Kasumi-1 (cell line): ENCODE measurements around the gene CCDC194.
A peak's percentile ranks its signal among the peaks of the same experiment; 100 is the strongest.

Experiments
- DNase-seq, 2 experiments: peaks; one replicate each; lab custom pipeline; 2025; lab: John Stamatoyannopoulos, UW

The CCDC194 gene, protein sequence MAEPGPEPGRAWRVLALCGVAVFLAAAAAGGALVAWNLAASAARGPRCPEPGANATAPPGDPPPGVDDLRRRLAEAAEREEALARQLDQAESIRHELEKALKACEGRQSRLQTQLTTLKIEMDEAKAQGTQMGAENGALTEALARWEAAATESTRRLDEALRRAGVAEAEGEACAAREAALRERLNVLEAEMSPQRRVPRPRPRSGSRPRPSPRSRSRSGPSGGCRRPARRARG

DNA sequence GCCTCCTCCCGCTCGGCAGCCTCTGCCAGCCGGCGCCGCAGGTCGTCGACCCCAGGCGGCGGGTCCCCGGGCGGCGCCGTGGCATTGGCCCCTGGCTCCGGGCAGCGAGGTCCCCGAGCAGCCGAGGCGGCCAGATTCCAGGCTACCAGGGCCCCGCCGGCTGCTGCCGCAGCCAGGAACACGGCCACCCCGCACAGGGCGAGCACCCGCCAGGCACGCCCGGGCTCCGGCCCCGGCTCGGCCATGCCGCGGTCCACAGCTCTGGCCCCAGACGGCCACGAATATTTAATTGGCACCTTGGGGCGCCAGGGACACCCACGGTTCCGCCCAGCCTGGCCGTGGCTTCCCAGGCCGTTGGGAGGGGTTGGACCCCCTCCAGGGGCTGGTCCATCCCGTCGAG is at the start of gene CCDC194:
Gene CCDC194, minus strand, starts transcription at position 283 of the 400 bp plus-strand sequence. Its CDS starts 38 bp downstream, at position 245.
- DNase-seq, result no peak

DNA sequence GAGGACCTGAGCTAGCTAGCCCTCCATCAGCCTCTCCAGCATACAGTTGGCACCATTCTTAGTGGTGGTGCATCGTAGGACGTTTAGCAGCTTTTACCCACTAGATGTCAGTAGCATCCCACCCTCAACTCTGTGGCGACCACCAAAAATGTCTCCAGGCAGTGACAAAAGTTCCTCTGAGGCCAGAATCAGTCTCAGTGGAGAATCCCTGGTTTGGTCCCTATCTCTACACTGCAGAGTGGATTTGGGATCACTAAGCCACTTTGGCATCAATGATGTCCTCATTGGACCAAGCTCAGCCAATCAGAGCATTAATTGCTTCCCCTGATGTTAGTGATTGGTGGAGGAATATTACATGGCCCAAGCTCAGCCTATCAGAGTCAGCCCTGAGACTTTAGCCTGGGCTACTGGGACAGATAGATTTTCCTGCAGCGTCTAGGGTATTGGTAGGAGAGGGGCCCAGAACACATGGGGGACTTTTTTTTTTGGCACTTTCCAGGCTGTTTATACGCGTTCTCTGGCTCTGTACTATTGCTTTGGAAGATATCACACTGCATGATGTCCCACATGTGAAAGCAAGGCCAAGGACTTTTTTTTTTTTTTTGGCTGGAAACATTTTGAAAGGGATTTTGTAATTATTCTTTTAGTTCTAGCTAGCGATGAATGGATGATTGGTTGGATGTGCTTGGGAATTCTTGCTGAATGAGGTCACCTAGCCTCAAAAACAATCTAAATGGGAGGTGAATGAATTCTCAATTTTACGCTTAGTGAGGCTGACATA is 47.4 kb upstream of the CCDC194 start:
- DNase-seq, result peak; percentile 73 to 79

DNA sequence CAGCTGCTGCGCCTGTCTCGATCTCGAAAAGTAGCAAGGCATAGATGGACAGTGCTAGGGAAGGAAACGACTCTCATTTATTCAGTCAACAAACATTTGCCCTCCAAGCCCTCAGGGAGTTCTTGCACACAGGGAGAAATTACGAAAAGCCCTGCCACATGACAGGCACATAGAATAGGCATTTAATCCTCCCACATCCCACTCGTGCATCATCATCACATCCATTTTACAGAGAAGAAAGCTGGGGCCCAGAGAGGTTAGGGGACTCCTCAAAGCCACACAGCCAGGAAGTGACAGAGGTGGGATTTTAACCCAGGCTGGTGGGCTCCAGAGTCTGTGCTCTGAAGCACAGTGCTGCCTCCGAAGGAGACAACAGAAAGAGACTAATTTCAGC is 42.9 kb upstream of the CCDC194 start:
- no peak for DNase-seq

DNA sequence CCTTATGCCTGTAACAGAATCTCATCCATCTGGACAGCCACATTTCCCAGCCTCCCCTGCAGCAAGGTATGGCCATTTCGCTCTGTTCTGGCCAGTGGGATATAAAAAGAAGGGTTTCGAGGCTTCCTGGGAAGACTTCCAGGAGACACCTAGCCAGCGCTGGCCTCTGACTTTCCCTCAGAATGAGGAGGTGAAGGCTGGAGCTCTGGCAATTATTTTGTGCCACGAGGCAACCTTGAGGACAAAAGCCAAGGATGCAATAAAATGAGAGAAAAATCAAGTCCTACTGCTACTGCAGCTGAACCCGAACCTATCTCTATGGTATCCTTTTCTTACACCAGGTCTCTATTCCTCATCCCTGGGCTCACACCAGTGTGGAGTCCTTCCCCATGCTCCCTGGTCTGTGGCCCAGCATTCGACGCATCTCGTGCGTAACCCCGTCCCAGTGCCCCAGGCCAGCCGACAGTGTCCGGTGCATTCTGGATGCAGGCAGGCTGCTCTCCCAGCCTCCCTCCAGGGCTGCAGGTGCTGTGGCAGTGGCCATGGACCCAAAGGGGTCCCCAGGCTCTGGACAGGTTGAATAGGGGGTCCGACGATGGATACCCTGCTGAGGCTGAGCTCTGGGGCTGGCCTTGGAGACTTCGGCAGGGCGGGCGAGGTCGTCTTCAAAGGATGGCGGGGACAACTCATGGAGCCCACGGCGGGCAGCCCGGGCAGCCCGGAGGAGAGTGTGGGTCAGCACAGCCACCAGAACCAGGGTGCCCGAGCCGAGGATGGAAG is 42.3 kb upstream of the CCDC194 start:
- DNase-seq, result no peak

DNA sequence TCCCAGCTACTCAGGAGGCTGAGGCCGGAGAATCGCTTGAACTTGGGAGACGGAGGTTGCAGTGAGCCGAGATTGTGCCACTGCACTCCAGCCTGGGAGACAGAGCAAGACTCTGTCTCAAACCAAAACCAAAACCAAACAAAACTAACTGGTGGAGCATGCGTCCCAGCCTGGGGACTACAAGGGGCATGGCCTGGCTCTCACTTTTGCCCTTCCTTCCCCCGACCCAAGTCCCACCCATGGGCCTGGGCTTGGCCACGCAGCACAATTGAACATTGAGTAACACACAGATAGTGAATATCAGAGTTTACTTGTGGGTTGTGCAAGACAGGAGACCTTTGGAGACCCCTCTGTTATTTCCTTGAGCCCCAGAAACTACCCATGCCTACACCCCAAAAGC is 41.2 kb upstream of the CCDC194 start:
- DNase-seq, result no peak

DNA sequence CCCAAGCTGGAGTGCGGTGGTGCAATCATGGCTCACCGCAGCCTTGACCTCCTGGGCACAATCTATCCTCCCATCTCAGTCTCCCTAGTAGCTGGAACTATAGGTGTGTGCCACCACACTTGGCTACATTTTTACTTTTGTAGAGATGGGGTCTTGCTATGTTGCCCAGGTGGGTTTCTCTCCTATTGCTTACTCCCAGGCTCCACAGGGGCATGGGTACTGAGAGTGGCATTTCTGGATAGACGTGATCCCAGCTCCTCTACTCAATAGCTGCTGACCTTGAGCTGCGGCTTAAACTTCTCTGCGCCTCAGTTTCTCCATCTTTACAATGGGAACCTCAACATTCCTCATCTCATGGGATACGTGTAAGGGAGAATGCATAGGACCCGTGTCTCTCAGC is 37.4 kb upstream of the CCDC194 start:
- DNase-seq, result no peak

DNA sequence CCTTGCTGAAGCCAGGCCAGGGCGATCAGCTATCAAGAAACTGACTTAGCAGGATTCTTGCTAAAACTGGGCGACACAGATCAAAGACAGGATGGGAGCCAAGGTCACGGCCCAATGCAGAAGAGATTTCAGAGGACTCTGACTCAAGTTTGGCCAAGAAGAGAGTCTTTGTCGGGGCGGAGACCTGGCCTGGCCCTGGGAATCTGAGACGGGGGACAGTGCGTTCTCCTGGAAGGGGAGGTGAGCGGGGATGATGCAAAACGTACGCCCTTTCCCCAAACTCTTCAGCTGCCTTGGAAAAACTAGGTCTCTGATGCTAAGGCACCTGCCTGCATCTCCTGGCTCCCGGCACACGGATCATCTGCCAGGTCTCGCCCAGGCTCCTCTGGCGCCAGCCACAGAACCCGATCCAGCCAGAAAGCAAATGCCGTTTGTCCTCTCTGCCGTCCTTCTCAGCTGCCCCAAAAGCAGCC is 35.7 kb upstream of the CCDC194 start:
- DNase-seq, result no peak

DNA sequence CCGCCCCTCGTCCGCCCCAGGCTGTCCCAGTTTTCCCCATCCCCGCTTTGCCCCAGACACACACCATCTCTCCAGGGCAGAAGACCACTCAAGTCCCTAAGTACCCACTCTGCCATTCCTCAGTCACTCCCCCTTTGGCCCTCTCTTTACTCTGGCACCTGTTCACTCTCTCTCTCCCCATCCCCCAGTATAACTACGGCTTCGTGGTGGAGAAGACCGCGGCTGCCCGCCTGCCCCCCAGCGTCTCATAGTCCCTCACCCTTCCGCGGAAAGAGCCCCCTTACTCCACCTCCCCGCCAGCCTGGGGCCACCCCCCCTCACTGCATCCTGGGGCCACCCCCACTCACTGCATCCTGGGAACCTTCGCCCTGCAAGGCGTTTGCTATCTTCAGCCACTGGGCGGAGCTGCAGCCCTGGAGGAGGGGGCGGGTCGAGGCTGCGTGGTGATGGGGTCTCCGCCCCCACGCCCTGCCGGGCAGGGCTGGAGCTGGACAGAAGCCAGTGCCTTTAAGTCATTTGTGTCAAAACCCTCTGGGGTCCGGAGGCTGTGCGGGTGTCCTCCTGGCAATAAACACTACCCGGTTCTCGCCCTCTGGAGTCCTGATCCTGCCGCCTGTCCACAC is 30.9 kb upstream of the CCDC194 start:
- peak; percentile 62 to 64 for DNase-seq

DNA sequence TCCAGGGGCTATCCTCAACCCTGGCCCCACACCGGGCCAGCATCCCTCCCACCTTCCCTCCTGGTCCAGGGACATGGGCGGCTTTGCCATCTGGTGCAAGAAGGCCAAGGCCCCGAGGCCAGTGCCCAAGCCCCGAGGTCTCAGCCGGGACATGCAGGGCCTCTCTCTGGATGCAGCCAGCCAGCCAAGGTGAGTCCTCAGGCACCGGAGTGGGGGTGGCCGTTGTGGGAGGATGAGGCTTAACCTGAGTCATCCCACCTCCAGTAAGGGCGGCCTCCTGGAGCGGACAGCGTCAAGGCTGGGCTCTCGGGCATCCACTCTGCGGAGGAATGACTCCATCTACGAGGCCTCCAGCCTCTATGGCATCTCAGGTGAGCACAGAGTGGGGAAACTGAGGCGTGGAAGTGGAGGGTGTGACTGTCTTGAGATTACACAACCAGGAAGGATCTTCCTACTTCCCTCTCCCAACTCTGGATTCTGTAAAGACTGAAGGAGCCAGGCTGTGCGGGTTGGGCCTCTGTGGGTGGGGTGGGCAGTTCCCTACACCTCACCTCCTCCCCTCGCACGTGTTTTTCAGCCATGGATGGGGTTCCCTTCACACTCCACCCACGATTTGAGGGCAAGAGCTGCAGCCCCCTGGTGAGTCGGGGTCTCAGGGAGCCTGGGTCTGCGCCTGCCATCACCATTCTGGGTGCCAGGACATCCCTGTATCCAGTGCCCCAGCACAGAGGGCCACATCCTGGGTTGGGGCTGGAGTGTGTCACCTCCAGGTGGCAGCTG is 29.6 kb upstream of the CCDC194 start:
- no peak for DNase-seq

DNA sequence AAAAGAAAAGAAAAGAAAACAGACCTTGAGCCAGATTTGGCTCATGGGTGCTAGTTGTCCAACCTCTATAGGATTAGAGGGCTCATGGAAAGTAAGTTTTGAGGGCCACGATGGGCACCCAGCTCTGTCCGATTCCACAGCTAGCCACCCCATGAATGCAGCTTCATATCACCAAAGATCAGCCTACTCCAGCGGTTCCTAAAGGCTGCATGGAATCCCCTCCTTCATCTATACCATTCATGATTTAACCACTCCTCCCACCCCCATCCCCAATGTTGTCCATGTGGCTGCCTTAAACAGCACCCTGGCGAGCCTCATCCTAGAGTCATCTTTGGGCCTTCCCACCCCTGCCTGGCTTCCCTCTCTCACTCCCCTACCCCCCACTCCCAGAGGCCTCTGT is 27.9 kb upstream of the CCDC194 start:
- DNase-seq, result no peak

DNA sequence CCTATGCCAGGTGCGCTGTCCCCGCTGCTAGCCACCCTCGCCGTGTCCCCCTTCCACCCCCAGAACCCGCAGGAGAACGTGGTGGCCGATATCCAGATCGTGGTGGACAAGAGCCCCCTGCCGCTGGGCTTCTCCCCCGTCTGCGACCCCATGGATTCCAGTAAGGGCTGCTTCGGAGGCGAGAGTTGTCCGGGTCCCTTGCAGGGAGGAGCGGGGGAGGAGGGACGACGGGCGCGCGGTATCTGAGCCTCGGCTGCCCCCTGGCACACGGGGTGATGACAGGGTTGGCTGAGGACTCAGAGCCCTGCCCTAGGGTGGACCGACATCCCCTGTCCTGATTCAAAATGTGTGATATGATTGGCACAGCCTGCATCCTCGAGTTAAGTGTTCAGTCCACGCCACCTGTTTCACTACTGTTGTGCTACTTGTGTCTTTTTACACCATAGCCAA is 26.5 kb upstream of the CCDC194 start:
- peak in 1 of 2 experiments; percentile 13 for DNase-seq

DNA sequence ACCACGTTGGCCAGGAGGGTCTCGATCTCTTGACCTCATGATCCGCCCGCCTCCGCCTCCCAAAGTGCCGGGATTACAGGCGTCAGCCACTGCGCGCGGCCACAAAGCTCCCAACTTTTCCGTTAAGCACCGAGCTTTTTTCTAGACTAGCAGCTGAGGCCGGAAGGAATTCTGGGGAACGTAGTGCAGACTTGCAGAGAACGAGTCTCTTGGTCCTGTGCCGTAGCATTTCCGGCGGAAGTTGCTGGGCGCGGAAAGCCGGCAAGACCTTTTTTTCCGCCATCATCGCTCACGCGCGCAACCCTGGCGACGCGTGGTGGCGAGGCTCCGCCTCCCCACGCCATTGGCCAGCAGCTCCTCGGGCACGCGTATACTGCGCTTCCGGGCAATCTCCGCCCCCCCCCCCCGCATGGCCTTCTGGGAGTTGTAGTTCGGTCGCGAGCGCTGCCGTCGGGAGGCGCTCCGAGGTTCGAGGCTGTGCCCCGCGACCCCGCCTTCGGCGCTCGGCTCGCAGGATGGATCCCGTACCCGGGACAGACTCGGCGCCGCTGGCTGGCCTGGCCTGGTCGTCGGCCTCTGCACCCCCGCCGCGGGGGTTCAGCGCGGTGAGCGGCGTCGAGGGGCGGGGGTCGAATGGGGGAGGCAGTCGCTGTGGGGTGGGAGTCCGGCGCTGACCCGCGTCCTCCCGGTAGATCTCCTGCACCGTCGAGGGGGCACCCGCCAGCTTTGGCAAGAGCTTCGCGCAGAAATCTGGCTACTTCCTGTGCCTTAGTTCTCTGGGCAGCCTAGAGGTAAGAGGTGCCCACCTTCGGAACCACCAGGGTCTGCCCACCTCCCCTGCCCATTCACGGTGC is 25.9 kb upstream of the CCDC194 start, which contains the start of gene MVB12A:
Gene MVB12A, plus strand, starts transcription at position 427 of the 854 bp plus-strand sequence. Its CDS starts 89 bp downstream, at position 516.
- DNase-seq, result peak; percentile 98

DNA sequence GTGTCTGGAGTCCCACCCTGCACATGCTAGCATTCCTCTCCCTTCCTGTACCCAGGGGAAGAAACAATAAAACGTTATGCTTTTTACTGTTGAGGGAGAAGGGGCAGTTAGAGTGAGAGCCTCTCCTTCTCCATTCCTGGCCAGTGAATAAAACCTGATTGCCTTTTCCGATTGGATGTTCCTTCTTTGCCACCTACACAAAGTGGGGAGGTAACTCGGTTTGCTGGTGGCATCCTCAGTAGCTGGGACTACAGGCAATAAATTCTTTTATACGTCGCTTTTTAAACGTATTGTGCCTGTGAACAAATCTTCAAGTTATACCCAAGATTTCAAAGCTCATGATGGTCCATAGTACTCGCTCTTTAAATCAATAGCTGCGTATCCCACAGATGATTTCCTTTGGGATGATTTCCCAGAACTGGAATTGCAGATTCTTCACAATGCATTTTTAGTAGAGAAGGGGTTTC is 25.2 kb upstream of the CCDC194 start:
- DNase-seq, result no peak

DNA sequence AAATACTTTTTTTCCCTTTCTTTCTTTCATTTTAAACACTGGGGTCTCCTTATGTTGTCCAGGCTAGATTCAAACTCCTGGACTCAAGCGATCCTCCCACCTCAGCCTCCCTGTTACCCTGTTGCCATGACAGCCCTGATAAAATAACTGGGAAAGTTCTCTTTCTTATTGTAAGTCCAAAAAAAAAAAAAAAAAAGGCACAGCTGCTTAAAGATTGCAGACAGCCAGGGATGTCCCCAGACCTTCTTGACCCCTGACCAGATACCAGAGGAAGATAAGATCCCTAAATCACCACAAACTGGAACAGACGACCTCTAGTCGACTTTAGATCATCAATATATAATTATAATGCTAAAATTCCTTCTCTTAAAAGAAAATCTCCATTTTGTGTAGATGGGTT is 24.7 kb upstream of the CCDC194 start:
- no peak for DNase-seq

DNA sequence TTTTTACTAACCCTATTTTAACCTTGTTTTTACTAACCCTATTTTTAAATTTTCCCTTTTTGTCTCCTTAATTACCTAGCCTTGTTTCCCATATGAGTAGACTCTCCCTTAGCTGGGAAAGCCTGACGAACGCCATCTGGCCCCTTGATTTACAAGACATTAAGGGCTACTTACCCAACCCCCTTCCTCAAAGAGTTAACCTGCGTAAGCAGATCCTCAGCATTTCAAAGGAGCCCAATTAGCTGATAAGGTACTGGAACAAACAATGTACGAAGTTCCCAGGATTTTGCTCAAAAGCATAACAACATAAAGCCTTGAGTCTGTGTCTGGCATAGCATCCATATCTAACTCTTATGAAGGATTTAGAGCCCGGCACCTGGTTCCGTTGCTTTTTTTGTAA is 21.1 kb upstream of the CCDC194 start:
- DNase-seq, result no peak

DNA sequence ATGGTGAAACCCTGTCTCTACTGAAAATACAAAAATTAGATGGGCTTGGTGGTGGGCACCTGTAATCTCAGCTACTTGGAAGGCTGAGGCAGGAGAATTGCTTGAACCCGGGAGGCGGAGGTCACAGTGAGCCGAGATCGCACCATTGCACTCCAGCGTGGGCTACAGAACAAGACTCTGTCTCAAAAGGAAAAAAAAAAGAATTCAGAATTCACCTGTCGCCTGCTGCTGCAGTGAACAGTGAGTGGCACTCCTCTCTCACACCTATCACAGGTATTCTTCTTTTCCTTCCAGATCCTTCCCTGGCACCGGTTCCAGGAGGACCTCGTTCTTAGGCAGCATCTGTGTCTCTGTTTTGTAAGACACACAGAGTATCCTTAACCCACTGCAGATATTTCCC is 20.1 kb upstream of the CCDC194 start:
- DNase-seq, result no peak

DNA sequence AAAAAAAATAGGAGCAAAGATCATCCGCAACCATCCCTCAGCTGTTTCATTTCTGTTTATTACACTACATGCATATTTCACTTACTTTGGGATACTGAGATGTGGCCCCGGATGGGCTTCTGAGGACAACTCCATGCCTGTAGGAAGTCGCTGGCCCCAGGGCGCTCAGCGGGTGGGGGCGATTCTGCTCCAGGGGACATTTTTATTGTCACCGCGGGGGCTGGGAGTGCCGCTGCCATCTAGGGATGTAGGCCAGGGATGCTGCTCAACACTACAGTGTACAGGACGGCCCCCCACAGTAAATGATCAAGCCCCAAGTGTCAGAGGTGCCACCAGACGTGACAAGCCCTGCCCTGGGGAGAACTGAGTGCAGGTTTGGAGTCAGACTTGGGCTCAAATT is 17.8 kb upstream of the CCDC194 start:
- no peak for DNase-seq

DNA sequence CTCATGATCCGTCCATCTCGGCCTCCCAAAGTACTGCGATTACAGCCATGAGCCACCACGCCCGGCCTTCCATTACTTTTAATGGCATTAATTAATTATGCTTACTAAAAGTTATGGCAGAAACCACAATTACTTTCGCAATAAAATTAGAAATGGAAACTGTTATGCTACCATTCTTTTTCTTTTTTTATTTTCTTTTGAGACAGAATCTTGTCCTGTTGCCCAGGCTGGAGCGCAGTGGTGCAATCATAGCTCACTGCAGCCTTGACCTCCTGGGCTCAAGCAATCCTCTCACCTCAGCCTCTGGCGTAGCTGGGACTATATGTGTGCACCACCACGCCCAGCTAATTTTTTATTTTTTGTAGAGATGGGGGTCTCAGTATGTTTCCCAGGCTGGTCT is 16.0 kb upstream of the CCDC194 start:
- no peak for DNase-seq

DNA sequence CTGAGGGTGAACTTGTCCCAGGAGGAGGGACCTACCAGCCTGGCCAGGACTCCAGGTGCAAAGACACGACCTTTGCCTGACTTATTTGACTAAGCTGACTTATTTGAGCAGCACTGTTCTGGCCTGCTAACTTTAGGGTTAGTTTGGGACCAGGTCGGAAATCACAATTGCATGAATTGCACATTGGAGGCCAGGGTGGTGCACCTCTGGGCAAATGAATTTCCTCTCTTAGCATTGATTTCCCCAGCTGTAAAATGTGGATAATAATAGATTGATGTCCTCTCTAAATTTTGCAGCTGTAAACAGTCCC is 12.8 kb upstream of the CCDC194 start:
- DNase-seq, result no peak
